Measurements from ENCODE around the gene ACLY. TPM values are rescaled to one million over a fixed set of nuclear protein-coding genes. Genes with fewer than 3 reads are reported as not detected.

Gene ACLY
- total and polyA plus RNA-seq, 4 donors: 14.8 to 106 (median 55.5) TPM

DNA sequence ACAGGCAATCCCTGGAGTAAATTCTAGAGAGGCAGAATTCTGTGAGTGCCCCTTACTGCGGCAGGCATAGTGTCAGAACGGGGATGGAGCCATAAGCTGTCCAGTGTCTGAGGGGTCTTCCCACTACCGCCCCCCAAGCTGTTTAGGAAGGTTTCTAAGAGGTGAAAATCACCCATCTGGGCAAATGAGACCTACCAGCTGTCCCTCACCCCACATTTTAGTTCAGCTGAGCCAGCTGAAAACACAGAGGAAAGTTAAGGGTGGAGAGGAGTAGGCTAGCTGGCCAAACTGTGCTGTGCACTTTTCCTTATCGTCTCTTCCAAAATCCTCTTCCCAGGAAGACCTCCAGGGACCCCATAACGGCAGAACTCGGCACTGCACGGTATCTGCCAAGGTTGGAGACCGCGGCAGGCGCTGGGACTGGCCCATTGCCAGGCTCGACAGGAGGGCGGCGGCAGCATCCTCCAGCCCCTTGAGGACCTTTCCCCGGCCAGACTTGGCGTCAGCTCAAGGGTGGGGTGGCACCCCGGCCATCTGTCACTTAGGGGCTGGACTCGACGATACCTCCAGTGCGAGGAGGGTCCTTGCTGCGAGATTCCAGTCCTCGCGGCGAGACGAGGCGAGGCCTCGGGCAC lies 955 bp downstream of the ACLY start:
- no peaks in the 10 kb centered on the region for H3K9me3 ChIP-seq (ENCODE audit: control insufficient read depth, low read length)
- intact Hi-C loops (cut with DNase I): no loop called here
- H3K36me3 ChIP-seq (ENCODE audit: control insufficient read depth in 1 of 2, insufficient read depth in 2 of 2, low read length in 1 of 2): no peaks in the 10 kb centered on the region
- H3K4me1 ChIP-seq (ENCODE audit: control insufficient read depth in 1 of 2, insufficient read depth in 2 of 2, low read length in 2 of 2): no peaks in the 10 kb centered on the region
- H3K27ac ChIP-seq (ENCODE audit: low read depth in 1 of 2, low read length in 2 of 2): peak overlapping the region in 1 of 2 donors; percentile 48
- ATAC-seq (ENCODE audit: low FRiP score) (peak; percentile 47), DNase-seq (peak; percentile 66 to 89)
- 3 to 4% methylated on average over 26 of the region's 26 CpGs for WGBS, 2 donors
- no peaks in the 10 kb centered on the region for H3K27me3 ChIP-seq (ENCODE audit: control insufficient read depth in 1 of 2, insufficient read depth in 2 of 2, low read length in 1 of 2)
- peak overlapping the region; percentile 60 to 83 for H3K4me3 ChIP-seq (ENCODE audit: low read length in 2 of 2)

DNA sequence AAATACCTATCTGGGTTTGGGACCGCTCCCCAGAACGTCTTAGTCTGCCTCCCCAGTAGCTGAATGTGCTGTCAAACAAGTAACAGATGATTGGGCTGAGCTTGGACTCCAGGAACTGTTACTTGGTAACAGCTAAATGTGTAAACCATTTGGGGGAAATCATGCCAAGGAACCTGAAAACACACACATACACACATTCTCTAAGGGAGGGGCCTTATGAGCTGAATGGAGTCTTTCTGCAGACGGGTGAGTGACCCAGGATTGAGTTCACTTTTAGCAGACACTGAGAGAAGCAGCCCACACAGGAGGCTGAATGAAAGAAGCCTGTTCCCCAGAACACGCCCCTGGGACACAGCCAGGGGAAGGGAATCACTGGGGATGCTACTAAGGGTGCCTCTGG lies 1.6 kb downstream of the ACLY start:
- intact Hi-C loops (cut with DNase I): no loop called here
- Histone ChIP-seq H3K27me3 (ENCODE audit: control insufficient read depth in 1 of 2, insufficient read depth in 2 of 2, low read length in 1 of 2) (no peaks in the 10 kb centered on the region), H3K9me3 (ENCODE audit: control insufficient read depth, low read length) (no peaks in the 10 kb centered on the region), H3K36me3 (ENCODE audit: control insufficient read depth in 1 of 2, insufficient read depth in 2 of 2, low read length in 1 of 2) (no peaks in the 10 kb centered on the region), H3K4me1 (ENCODE audit: control insufficient read depth in 1 of 2, insufficient read depth in 2 of 2, low read length in 2 of 2) (no peaks in the 10 kb centered on the region), H3K27ac (ENCODE audit: low read depth in 1 of 2, low read length in 2 of 2) (no peak overlapping the region), H3K4me3 (ENCODE audit: low read length in 2 of 2) (no peak overlapping the region)
- WGBS, 2 donors: 27 to 31% methylated on average over 4 of the region's 4 CpGs
- no peak for ATAC-seq (ENCODE audit: low FRiP score)
- no peak for DNase-seq

DNA sequence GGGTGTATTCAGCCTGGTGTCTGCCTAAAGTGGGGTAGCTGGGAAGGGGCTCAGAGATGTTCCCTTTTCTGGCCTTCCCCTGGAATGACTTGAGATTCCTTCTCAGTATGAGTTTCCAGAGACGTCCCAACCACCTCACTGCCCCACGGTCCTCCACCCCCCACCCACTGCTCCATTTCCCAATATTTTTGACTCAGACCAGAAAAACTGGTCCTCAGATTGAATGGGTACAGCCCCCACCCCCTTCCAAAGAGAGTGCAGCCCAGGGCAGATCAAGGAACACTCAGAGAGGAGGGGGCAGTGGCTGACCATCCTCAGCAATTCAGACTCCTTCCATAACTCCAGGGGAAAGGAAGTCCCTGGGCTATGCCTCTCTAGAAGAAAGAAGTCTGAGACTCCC lies 3.2 kb downstream of the ACLY start:
- 81% methylated on average over 2 of the region's 2 CpGs for WGBS, 2 donors
- DNase-seq: no peak
- ATAC-seq (ENCODE audit: low FRiP score): no peak
- Histone ChIP-seq H3K9me3 (ENCODE audit: control insufficient read depth, low read length) (no peaks in the 10 kb centered on the region), H3K4me3 (ENCODE audit: low read length in 2 of 2) (no peak overlapping the region), H3K36me3 (ENCODE audit: control insufficient read depth in 1 of 2, insufficient read depth in 2 of 2, low read length in 1 of 2) (no peaks in the 10 kb centered on the region), H3K27me3 (ENCODE audit: control insufficient read depth in 1 of 2, insufficient read depth in 2 of 2, low read length in 1 of 2) (no peaks in the 10 kb centered on the region), H3K27ac (ENCODE audit: low read depth in 1 of 2, low read length in 2 of 2) (no peak overlapping the region), H3K4me1 (ENCODE audit: control insufficient read depth in 1 of 2, insufficient read depth in 2 of 2, low read length in 2 of 2) (no peaks in the 10 kb centered on the region)
- intact Hi-C loops (cut with DNase I): no loop called here

DNA sequence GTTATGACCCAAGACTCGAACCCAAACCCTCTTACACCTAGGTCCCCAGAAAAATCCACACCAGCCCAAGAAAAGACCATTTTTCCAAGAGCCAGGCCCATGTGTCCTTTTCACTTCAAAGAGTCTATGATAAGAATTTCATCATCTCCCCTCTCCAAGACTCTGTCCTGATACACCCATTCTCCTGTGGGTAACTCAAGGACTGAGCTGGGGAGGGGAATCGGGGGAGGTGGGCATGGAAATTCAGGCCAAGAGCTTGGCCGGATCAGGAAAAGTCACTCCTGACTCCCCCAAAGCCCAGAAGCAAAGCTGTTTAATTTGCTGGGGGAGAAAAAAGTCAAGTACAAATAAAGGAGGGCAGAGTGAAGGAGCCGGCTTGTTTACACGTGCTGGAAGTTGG lies 3.7 kb downstream of the ACLY start:
- Histone ChIP-seq H3K36me3 (ENCODE audit: control insufficient read depth in 1 of 2, insufficient read depth in 2 of 2, low read length in 1 of 2) (no peaks in the 10 kb centered on the region), H3K4me1 (ENCODE audit: control insufficient read depth in 1 of 2, insufficient read depth in 2 of 2, low read length in 2 of 2) (no peaks in the 10 kb centered on the region), H3K27me3 (ENCODE audit: control insufficient read depth in 1 of 2, insufficient read depth in 2 of 2, low read length in 1 of 2) (no peaks in the 10 kb centered on the region), H3K9me3 (ENCODE audit: control insufficient read depth, low read length) (no peaks in the 10 kb centered on the region), H3K27ac (ENCODE audit: low read depth in 1 of 2, low read length in 2 of 2) (no peak overlapping the region), H3K4me3 (ENCODE audit: low read length in 2 of 2) (no peak overlapping the region)
- intact Hi-C loops (cut with DNase I): no loop called here
- DNase-seq (no peak), ATAC-seq (ENCODE audit: low FRiP score) (no peak)
- WGBS, 2 donors: 74 to 79% methylated on average over 5 of the region's 5 CpGs

DNA sequence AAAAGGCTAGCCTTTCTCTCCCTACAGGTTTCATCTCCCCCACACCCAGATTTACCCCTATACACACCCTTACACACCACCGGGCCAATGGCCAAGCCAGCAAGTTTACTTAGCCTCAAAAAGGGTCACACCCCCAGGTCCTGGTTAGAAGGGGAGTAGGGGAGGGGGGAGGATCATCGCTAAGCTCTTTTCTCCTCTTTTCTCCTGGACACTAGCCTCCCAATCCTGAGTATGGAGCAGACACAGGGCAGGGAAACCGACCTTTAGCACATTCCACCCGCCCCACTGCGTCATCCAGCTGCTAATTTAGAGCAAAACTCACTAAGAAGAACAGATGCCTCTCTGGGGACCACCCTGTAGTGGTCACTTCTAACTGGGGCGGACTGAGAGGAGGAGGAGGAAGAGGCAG lies 4.4 kb downstream of the ACLY start:
- intact Hi-C loops (cut with DNase I): no loop called here
- Histone ChIP-seq H3K27ac (ENCODE audit: low read depth in 1 of 2, low read length in 2 of 2) (no peak overlapping the region), H3K9me3 (ENCODE audit: control insufficient read depth, low read length) (no peaks in the 10 kb centered on the region), H3K4me1 (ENCODE audit: control insufficient read depth in 1 of 2, insufficient read depth in 2 of 2, low read length in 2 of 2) (no peaks in the 10 kb centered on the region), H3K4me3 (ENCODE audit: low read length in 2 of 2) (no peak overlapping the region), H3K36me3 (ENCODE audit: control insufficient read depth in 1 of 2, insufficient read depth in 2 of 2, low read length in 1 of 2) (no peaks in the 10 kb centered on the region), H3K27me3 (ENCODE audit: control insufficient read depth in 1 of 2, insufficient read depth in 2 of 2, low read length in 1 of 2) (no peaks in the 10 kb centered on the region)
- WGBS, 2 donors: 60 to 69% methylated on average over 6 of the region's 6 CpGs
- DNase-seq (no peak), ATAC-seq (ENCODE audit: low FRiP score) (no peak)

DNA sequence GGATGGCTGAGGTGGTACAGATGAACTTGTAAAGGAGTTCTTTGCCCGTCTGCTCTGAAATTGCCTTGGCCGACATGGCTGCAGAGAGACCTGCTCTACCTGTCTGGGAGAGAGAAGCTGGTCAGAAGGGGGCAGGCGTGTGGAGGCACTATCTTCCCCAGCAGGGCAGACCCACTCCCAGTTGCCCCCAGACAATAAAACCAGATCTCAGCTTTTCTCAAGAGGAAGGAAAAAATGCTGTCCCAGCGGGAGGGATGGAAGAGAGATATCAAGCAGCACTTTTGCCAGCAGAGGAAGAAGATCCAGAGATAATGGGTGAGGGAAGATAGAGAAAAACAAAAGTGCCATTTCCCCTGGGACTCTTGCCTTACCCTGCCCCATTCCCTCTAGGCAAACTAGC lies 5.0 kb downstream of the ACLY start:
- H3K4me1 ChIP-seq (ENCODE audit: control insufficient read depth in 1 of 2, insufficient read depth in 2 of 2, low read length in 2 of 2): no peaks in the 10 kb centered on the region
- H3K27ac ChIP-seq (ENCODE audit: low read depth in 1 of 2, low read length in 2 of 2): no peak overlapping the region
- no peak overlapping the region for H3K4me3 ChIP-seq (ENCODE audit: low read length in 2 of 2)
- H3K27me3 ChIP-seq (ENCODE audit: control insufficient read depth in 1 of 2, insufficient read depth in 2 of 2, low read length in 1 of 2): no peaks in the 10 kb centered on the region
- H3K9me3 ChIP-seq (ENCODE audit: control insufficient read depth, low read length): no peaks in the 10 kb centered on the region
- DNase-seq: no peak
- intact Hi-C loops (cut with DNase I): no loop called here
- peaks cover 0 to 3% of the 10 kb centered on the region in 2 donors for H3K36me3 ChIP-seq (ENCODE audit: control insufficient read depth in 1 of 2, insufficient read depth in 2 of 2, low read length in 1 of 2)
- ATAC-seq (ENCODE audit: low FRiP score): no peak
- WGBS, 2 donors: 88 to 96% methylated on average over 4 of the region's 4 CpGs

DNA sequence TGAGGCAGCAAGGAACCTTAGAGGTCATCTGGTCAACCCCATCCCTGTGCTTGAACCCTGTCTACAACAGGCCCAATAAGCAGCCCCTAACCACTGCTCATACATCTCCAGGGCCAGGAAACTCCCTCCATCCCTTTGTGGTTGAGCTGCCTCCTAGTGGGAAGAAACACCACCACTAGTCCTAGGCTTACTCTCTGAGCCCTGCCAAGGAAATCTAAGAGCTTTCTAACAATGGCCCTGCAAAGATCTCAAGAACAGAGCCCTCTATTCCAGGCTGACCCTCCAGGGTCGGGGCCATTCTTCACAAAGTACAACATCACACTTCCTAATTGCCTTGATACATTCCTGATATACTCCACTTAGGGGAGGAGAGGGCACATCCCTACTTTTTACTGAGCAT lies 5.8 kb downstream of the ACLY start:
- H3K4me1 ChIP-seq (ENCODE audit: control insufficient read depth in 1 of 2, insufficient read depth in 2 of 2, low read length in 2 of 2): no peaks in the 10 kb centered on the region
- H3K4me3 ChIP-seq (ENCODE audit: low read length in 2 of 2): no peak overlapping the region
- no peak overlapping the region for H3K27ac ChIP-seq (ENCODE audit: low read depth in 1 of 2, low read length in 2 of 2)
- WGBS, 2 donors: 74 to 92% methylated on average over 1 of the region's 1 CpG
- ATAC-seq (ENCODE audit: low FRiP score) (no peak), DNase-seq (no peak)
- intact Hi-C loops (cut with DNase I): no loop called here
- H3K36me3 ChIP-seq (ENCODE audit: control insufficient read depth in 1 of 2, insufficient read depth in 2 of 2, low read length in 1 of 2): peaks cover 0 to 3% of the 10 kb centered on the region in 2 donors
- no peaks in the 10 kb centered on the region for H3K27me3 ChIP-seq (ENCODE audit: control insufficient read depth in 1 of 2, insufficient read depth in 2 of 2, low read length in 1 of 2)
- H3K9me3 ChIP-seq (ENCODE audit: control insufficient read depth, low read length): no peaks in the 10 kb centered on the region

DNA sequence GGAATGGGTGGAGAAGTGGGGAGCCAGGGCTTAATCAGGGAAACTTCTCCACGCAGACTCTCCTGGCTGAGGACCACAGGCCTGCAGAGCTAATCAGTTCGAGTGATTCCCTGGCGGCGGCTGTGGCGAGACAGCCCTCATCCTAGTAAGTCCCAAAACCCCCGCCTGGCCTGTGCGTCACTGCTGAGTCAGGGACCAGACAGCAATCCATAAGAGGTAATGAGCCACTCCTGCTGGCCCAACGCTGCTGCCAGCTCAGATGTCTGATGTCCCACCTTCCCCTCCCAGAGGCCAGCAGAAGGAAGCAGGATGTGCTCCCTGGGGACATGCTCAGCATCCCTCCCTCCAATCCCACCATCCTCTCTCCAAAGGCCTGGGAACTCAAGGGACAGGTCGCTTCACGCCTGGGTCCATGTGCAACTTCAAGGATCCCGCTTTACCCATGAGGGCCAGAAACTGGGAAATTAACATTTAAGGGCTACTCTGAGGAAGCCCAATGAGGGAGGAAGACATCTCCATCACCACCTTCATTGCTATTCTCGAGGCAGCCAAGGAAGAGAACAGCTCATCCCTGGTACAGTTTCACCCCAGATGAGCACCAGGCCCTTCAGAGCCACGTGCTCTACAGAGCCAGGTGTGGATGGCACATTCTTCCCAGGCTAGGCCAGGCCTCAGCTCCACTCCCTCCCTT lies 7.9 kb downstream of the ACLY start:
- WGBS, 2 donors: 87 to 89% methylated on average over 13 of the region's 13 CpGs

DNA sequence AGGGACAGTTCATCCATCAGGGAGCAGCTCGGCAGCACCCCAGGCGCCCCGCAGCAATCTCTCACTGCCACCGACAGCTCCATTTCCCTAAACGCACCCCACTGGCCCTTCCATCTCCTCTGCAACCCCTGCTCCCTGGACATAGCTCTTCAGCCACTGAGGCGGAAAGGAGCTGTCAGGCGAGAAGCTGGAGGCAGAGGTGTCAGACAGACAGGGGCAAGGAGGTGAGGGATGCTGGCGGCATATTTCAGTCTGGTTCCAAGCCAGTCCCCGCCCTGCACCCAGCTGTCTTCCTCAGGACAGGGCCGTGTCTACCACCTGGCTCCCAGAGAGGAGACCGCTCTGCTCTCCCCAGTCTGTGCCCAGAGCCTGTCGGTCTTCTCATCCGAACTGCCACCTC lies 9.7 kb downstream of the ACLY start:
- Histone ChIP-seq H3K4me1 (ENCODE audit: control insufficient read depth in 1 of 2, insufficient read depth in 2 of 2, low read length in 2 of 2) (no peaks in the 10 kb centered on the region), H3K9me3 (ENCODE audit: control insufficient read depth, low read length) (no peaks in the 10 kb centered on the region), H3K27ac (ENCODE audit: low read depth in 1 of 2, low read length in 2 of 2) (no peak overlapping the region), H3K4me3 (ENCODE audit: low read length in 2 of 2) (no peak overlapping the region), H3K27me3 (ENCODE audit: control insufficient read depth in 1 of 2, insufficient read depth in 2 of 2, low read length in 1 of 2) (no peaks in the 10 kb centered on the region), H3K36me3 (ENCODE audit: control insufficient read depth in 1 of 2, insufficient read depth in 2 of 2, low read length in 1 of 2) (peaks cover 0 to 13% of the 10 kb centered on the region in 2 donors)
- intact Hi-C loops (cut with DNase I): no loop called here
- ATAC-seq (ENCODE audit: low FRiP score) (no peak), DNase-seq (no peak)
- WGBS, 2 donors: 89 to 91% methylated on average over 13 of the region's 13 CpGs

More for the DNA sequence above, 7.9 kb downstream of the ACLY start:
- Histone ChIP-seq H3K36me3 (ENCODE audit: control insufficient read depth in 1 of 2, insufficient read depth in 2 of 2, low read length in 1 of 2) (peaks cover 0 to 3% of the 10 kb centered on the region in 2 donors), H3K4me3 (ENCODE audit: low read length in 2 of 2) (no peak overlapping the region), H3K4me1 (ENCODE audit: control insufficient read depth in 1 of 2, insufficient read depth in 2 of 2, low read length in 2 of 2) (no peaks in the 10 kb centered on the region), H3K27ac (ENCODE audit: low read depth in 1 of 2, low read length in 2 of 2) (no peak overlapping the region), H3K27me3 (ENCODE audit: control insufficient read depth in 1 of 2, insufficient read depth in 2 of 2, low read length in 1 of 2) (no peaks in the 10 kb centered on the region), H3K9me3 (ENCODE audit: control insufficient read depth, low read length) (no peaks in the 10 kb centered on the region)
- no peak for ATAC-seq (ENCODE audit: low FRiP score)
- DNase-seq: peak in 1 of 2 donors; percentile 63
- intact Hi-C loops (cut with DNase I): no loop called here

All from aorta (tissue), 5 donors.